ENCODE measurements around the gene TANC1.

The TANC1 gene

DNA sequence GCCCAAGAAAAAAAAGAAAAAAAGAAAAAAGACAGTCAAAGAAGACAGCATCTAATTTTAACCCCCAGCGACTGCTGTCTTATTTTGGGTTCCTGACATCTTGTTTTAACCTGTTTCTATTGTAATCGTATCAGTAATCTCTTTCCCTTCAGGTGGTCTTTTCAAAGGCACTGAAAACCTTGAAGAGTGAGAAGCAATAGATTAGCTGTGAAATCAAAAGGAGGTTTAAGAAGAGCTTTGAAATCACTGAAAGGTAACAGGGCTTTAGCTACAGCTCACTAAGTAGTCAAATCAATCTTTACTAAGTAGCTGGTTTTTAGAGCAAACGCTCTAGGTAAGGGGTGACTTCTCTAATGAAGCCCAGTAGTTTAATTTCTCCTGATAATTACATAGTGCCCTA, 5.4 kb upstream of the TANC1 start:
- no peak for DNase-seq

DNA sequence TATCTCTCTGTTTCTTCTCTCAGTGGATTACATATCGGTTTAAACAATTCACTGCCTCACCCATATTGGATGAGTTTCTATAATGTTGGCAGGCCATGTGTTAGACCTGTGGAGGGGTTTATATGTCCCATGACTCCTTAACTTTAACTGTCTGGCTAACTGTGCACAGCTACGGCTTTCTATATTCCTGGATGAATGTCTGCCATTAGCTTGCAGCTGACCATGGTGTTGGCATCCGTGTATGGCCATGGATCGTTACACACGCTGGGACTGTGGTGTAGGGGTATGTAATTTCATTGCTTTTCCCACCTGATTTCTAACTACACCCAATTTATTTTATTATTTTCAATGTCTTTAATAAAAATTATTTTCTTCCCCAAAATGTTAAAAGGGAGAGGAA, 3.3 kb upstream of the TANC1 start:
- no peak for DNase-seq

DNA sequence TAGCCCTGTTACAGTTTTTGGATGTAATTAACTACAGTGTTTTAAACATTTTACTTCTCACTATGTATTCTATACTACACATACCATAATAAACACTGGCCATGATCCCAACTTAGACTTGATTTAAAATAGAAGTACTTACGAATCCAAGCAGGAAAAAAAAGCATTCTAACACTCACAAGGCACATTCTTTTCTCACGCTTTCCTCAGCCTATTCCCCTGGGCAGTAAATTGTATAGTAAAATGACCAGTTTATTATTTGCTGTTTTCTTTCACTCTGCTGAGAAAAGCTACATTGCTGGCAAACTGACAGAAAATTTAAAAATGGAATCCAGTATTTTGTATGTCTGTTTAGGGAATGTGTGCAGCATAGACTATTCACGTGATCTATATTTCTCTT, 2.8 kb upstream of the TANC1 start:
- DNase-seq = no peak

DNA sequence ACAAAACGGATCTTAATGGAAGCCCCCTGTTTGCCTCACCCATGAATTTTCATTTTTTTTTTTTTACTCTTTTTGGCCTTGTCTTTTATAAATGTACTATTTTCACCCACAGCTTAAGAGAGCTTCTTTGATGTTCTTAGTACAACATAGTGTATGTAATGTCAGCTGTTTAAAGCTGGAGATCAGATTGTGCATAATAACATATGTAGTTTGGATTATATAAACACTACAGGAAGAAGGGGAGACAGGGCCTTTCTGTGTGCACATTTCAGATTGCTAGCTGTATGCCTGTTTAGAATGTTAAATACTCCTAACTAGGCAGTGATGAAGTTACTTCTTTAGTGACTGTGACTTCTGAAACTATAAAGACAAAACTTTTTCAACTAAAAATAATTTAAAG, 2.1 kb upstream of the TANC1 start:
- DNase-seq = no peak

DNA sequence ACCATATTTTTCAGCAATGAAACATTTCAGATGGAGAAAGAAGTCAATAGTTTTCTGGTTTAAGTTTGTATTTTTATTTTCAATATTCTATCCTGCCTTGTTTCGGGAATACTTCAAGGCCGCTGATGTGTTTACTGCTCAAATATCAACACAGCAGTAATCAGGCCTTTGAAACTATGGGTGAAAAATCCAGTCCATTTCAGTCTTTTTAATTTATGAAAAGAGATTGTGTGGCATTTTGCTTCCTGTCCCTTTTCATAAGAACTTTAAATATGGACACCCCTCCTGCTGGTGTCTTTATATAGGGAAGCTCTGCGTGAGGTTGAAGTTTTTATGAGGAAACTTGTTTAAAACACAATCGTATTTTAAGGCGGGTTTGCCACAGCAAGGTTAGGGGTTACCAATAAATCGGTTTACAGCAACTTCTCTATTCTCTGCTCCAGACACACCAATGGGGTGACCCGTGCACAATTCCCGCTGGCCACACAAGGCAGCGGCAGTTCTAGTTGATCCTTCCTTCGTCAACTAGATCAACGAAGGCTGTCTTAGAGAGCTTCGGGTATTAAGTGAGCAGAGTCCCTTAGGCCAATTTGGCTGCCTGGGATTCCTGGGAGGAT, 1.2 kb upstream of the TANC1 start:
- DNase-seq = no peak

DNA sequence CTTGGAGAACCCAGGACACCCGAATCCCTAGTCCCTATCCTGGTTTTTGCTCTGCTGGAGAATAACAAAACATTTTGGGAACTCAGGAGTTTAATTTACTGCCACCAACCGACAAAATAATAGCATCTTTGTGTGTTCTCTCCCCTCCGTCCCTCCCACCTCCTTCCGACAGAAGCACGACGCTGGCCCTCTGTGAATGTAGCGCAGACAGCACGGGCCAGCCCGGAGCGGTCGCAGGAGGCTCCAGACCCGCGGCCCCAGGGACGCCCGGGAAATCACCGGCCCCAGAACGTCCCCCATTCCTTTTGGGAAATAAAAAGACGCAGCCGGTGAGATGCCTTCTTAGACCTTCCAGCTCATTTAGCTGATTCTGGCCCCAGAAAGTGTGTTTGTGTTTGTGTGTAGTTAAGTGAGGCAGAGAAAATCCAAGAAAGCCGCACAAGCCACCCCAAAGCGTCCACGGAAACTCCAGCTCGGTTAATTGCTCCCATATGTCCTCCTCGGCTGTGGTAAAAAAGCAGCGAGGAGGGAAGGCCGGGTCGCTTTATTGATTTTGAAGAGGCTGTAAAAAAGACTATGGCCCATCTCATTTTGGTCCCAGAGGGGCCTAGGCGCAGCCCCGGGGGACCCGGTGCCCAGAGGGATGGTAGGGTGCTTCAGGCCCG, 577 bp upstream of the TANC1 start:
- DNase-seq = no peak

DNA sequence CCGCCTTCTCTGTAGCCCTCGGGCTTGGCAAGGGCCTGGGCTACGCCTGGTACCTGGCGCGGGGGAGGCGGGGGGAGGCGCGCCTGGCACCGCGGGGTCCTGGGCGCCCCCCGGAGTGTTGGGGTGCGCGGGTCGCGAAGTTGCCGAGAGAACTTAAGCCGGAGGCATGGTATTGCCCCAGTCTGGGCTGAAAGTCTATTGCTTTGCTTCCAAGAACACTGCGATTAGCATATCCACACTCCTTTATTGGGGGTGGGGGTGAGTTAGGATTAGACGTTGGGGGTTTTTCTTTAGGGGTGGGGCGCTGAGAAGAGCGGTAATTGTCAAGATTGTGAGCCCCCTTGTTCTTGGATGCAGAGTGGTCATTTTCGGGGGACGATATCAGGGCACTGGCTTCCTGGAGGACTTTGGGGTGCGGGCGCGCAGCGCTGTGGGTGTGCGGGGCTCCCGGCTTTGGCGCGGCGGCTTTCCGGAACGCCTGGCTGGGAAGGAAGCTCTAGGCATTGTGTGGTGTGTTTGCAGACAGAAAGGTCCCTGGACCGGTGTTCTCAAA, 798 bp downstream of the TANC1 start:
- DNase-seq = no peak

DNA sequence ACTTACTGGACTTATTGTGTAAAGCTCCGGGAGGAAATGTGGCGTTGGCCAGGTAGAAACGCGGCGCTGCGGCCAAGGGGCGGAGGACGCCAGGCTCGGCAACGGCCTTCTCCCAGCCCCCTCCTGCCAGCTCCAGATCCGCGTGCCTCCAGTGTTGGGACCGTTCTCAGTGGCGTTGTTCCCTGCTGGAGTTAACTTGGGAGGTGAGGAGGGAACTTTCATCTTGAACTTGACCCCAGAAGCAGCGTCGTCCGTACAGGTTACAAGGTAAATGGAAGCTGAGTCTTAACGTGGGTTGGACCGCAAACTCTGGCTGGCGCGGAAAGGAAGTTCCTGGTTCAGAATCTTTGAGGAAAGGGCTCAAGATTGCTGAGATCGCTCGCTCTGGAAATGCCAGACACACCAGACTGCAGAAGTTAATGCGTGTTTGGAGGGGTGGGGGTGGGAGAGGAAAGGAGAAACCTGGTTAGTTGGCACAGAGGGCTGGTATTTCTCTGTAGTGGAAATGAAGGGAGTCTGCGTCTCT, 1.3 kb downstream of the TANC1 start:
- DNase-seq = no peak

DNA sequence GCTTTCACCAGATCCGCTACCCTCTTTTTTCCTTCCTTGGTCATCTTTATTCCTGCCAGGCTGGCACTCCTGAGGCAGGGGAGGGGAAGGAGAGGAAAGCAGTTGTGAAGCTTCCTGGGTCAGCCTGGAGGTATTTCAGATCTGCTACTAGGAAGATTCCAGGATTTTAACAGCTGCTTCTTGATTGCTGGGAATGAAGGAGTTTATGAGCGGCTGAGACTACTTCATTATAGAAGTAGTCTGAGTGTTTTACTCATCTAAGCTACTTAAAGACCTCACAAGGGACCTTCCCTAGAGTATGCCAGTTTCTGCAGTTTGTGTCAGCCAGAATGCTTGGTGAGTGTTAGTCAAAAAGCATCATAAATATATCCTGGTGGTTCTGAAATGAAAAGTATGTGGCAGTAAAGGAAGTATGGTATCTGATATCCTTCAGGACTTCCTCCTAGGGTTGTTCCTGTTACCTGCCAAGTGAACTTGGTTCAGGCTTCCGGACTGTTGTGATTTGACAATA, 1.9 kb downstream of the TANC1 start:
- DNase-seq = no peak

DNA sequence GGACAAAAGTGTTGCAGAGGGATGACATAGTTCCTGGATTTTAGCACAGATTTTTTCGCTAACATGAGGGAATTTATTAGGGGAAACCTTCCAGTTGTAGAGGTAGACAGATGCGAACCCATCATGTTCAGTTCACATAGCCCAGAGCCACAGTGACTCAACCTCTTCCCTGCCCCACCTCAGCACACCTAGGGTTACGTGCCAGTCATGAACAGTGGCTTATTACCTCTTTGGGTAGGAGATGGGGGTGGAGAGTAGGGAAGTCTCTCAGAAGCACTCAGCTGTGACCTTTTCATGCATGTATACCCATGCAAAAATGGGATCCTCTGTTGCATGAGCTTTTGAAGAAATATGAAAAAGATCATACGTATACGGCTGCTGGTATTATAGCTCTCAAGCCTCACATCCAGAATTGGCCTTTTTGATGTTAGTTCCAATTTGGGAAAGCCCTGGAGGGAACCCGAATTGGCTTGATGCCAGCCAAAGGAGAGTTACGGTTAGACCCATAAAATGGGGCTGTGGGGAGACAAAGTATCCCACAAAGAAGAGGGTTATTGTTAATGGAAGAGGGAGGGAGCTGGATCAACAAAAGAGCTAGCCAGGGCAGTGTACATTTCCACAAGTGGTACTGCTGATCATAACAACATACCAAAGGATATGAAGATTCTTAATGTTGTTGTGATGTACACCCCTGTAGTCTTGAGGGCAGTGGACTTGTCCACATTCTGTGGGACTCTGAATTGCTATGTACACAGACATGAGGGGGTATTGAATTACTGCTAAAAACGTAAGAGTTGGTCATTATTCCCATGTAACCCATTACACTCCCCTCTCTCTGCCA, 4.9 kb downstream of the TANC1 start:
- no peak for DNase-seq

DNA sequence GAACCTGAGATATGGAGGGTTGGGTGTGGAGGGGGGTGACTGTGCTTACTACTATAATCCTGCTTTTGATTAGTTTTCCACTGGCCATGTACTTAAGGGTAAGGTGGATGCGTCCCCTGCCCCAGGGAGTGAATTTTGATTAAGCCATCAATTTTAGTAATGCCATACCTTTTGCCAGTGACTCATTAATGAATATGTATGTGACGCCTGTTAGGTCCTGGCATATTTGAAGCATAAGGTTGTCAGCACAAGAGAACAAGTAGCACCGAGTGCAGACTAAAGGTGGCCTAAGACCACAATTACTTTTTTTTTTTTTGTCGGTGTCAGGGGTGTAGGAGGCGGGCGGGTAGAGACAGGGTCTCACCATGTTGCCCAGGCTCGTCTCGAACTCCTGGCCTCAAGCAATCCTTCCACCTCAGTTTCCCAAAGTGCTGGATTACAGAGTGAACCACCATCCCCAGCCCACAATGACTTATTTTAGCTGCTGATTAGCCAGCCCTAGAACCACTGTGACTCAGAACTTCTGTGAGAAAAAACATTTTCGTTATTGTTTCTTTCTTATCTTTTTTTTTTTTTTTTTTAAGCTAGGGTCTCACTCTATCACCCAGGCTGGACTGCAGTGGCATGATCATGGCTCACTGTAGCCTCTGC, 7.0 kb downstream of the TANC1 start:
- DNase-seq = no peak

DNA sequence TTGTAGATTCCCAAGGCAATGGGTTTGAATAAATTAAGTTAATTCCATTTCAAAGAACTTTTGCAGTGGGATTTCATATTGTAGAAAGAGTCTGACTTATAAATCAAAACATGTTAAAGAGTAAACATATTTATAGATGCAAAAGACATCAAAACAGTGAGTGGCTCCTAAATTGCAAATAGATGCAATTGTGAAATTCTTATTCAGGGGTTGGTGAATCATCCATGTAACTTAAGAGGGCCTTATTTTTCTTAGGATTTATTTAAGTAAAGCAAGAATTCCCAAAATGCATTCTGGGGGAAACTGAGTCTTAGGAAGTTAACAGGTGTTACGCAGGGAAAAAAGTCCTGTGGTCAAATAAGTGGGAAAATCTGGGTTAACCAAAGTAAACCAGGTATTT, 11.3 kb downstream of the TANC1 start:
- DNase-seq = no peak

DNA sequence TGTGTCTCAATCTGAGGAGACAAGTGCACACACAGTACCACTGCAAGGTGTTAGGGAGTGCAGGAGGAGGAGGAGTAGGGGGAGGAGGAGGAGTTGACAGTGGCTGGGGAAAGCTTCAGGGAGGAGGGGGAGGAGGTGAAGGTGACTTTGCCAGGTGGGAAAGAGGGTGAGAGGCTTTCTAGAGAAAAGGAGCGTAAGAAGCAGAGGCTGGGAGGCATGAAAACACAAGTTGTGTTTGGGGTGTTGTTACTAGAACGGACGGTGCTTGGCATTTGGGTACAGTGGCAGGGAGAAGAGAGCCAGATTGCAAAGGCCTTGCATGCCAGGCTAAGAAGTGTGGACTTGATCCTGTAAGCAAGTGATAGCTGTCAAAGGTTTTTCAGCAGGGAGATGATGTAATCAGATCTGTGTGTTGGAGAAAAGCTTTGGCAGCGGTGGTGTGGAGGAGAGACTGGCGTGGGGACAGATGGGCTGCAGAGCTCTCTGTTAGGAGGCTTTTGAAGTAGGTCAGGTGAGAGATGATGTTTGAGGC, 16.2 kb downstream of the TANC1 start:
- DNase-seq = no peak

DNA sequence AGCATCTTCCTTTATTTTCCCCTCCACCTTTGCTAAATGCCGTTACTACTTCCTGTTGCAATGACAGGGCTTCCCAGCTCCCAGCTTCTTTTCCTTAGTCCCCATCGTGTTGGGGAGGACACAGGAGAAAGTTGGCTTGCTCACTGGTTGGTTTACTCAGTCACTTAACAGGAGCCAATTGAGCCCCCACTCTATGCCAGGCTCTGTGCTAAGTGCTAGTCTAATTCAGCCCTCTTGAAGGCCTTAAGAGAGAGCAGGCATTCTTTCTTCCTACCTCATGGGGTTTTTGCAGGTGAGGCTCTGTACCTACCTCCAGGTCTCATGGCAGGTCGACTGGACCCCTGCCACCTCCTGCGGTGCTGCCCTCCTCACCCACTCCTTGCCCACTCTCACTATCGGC, 20.1 kb downstream of the TANC1 start:
- no peak for DNase-seq

DNA sequence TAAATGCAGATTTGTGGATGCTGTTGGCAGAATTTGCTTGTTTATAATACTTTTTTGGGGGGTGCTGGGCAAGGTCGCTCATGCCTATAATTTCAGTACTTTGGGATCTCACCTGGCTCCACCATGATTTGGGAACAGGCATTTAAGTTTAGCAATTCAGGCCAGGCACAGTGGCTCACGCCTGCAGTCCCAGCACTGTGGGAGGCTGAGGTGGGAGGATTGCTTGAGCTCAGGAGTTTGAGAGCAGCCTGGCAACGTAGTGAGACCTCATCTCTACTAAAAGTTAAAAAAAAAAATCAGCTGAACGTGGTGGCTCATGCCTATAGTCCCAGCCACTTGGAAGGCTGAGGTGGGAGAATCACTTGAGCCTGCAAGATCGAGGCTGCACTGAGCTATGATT, 20.7 kb downstream of the TANC1 start:
- no peak for DNase-seq

DNA sequence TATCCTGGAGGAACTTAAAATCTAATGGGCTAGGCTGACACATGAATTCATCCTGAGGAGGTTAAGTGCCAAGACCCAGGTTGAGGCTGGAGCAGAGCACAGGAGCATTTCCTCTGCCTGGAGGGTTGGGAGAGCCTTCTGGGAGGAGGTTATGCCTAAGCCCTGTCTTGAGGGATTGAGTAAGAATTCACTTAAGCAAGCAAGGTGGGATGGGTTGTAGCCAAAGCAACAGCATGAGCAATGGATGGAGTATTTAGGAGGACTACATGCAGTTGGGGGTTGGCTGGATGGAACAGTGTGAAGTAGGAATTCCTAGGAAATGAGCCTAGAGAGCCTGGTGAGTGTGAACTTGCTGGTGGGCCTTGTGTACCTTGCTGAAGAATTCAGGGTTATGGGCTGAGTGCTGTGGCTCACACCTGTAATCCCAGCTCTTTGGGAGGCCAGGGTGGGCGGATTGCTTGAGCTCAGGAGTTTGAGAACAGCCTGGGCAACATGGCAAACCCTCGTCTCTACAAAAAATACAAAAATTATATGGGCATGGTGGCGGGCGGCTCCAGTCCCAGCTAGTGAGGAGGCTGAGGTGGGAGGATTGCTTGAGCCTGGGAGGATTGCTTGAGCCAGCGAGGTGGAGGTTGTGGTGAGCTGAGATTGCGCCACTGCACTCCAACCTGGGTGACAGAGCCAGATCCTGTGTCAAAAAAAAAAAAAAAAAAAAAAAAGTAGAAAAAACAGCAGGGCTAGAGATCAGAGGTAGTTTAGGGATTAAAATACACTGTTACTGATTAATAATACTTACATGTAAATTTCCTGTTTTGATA, 22.2 kb downstream of the TANC1 start:
- no peak for DNase-seq

DNA sequence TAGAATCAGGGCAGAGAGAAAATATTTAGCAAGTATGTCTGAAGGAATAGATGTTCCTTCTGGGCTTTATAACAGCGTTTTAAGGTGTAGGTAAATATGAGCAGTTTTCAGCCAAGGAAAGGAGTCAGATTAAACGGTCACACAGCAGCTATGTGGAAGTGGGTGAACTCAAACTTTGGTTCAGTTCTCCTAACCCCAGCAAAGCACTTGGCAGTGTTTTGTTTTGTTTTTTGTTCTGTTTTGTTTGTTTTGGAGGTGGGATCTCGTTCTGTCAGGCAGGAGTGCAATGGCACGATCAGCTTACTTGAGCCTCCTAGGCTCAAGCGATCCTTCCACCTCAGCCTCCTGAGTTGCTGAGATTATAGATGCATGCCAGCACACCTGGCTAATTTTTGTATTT, 24.6 kb downstream of the TANC1 start:
- no peak for DNase-seq

DNA sequence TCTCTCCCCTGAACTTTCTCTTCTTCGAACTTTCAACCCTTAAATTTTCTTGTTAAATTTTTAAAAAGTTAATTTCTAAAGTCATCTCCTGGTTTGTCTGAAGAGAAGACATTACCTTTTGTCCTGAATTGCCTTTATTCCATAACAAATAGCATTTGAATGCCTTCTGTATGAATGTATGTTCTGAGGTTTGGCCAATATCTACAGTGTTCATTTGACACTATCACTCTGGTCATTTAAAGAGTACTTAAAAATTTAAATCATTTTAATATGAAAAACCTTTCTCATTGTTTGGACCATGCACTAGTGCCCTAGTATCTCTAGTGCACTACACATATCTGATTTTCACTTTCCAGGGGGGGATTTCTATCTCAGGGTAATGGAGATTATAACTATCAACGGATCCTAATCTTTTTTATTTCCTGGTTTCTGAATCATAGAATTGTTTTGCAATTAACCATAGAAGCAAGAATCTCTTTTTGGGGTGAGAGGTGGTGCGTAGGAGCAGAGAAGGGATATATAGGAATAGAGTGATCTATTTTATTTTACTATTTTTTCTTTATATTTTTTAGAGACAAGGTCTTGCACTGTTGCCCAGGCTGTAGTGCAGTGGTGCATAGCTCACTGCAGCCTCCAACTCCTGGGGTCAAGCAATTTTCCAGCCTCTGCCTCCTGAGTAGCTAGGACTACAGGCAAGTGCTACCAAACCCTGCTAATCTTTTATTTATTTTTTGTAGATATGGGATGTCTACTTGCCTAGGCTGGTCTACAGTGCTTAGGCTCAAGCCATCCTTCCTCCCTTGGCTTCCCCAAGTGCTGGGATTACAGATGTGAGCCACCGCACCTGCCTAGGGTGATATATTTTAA, 25.5 kb downstream of the TANC1 start:
- DNase-seq = no peak

DNA sequence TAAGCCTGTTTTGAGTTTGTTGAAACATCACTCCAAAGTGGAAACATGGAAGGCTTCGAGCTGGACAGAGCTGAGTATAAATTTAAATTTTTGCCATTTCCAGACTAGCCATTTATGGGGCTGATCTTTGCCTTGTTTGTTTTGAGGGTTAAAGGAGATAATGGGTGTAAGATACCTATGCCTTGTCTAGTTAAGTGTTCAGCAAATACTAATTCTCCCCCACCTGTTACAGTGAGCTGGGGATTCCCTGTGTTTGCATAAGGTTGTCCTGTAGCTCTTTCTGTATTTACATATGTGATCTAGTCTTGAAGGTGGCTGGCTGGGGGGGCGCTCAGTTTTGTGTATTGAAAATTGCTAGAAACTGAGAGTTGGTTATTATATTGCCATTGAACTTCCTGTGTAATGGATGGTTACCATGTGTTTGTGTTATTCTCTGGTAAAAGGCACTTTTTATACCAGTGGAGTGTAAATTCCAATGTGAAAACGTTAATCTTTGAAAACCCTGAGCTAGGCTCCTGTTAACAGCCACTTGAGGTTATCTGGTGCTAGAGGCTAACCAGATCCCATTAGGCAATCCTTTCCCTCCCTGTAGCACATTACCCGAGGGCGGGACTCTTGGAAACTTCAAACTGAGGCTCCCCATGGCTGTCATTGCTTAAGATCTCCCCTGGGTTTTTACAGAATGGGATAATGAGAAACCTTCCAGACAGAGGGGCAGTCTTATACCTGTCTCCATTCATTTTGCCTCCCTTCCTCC, 26.7 kb downstream of the TANC1 start:
- no peak for DNase-seq

DNA sequence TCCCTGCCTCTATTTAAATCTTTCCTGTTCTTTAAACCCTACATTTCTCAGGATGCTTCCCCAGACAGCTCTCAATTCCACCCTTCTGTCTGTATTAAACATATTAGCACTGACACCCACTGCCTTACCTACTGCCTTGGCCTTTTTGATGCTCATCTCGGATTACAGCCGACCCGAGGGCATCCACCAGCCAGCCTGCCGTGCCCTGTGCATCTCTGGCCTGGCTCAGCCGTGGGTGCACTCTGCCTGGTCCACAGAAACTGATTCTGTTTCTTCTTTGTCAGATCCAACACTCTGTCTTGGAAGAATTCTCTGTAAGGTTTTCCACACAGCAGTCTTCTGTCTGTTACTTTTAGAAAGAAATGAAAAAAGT, 27.2 kb downstream of the TANC1 start:
- no peak for DNase-seq
